SK-N-SH (cell line): ENCODE measurements around the gene SHANK1. TPM values are rescaled to one million over a fixed set of nuclear protein-coding genes. Genes with fewer than 3 reads are reported as not detected.

ENCODE experiments used
- CTCF ChIA-PET: fragments of 300-600, 350-600 bp; formaldehyde crosslinking; extraction: SDS; loops from one replicate; lab custom pipeline; 2021; lab: Yijun Ruan, JAX
- POLR2A ChIA-PET: fragments of 350-600 bp; sonication (Branson Sonifier 250); formaldehyde crosslinking; extraction: SDS; loops from one replicate; lab custom pipeline; 2020; ENCODE audit warnings: antibody characterized with exemption, inconsistent platforms; lab: Yijun Ruan, JAX
- DNase-seq: peaks from one replicate; pipeline ENCODE4 v3.0.0; 2012
- H2AFZ ChIP-seq: fragments of 200-600 bp; sonication (generic); 2 replicates; pipeline ENCODE4 v1.8.1; 2016; ENCODE audit warnings: antibody characterized with exemption, mild to moderate bottlenecking, low read depth
- H3F3A ChIP-seq: fragments of 200-600 bp; sonication (generic); replicated peaks from 2 replicates; pipeline ENCODE3; 2016; ENCODE audit warnings: antibody characterized with exemption, mild to moderate bottlenecking; ENCODE audit not compliant: insufficient read depth
- H3K27ac ChIP-seq, 2 experiments: fragments of 200-500 bp in 1 of 2; fragments of 200-600 bp in 1 of 2; sonication (Bioruptor generic) in 1 of 2; sonication (generic), shearing (Covaris generic) in 1 of 2; 2 replicates each; pipeline versions ENCODE4 v1.5.1 to v1.6.1; 2014 to 2016; ENCODE audit warnings: low read depth in 2 of 2, inconsistent platforms in 1 of 2, low read length in 1 of 2, mild to moderate bottlenecking in 1 of 2, mixed read lengths in 1 of 2
- H3K27me3 ChIP-seq: fragments of 200-600 bp; sonication (generic), shearing (Covaris generic); 2 replicates; pipeline ENCODE4 v1.6.1; 2016; ENCODE audit warnings: mixed run types; ENCODE audit not compliant: insufficient read depth
- H3K36me3 ChIP-seq, 2 experiments: fragments of 200-500 bp in 1 of 2; fragments of 200-600 bp in 1 of 2; sonication (Bioruptor generic) in 1 of 2; sonication (generic) in 1 of 2; replicated peaks in 1 of 2; 2 replicates each; pipeline versions ENCODE3 to v1.5.1; 2014 to 2016; ENCODE audit warnings: low read length in 1 of 2, mild to moderate bottlenecking in 1 of 2; ENCODE audit not compliant: insufficient read depth in 2 of 2, control insufficient read depth in 1 of 2
- H3K4me1 ChIP-seq, 2 experiments: fragments of 200-500 bp in 1 of 2; fragments of 200-600 bp in 1 of 2; sonication (Bioruptor generic) in 1 of 2; sonication (generic), shearing (Covaris generic) in 1 of 2; 2 replicates each; pipeline versions ENCODE4 v1.5.1 to v1.6.1; 2014 to 2016; ENCODE audit warnings: low read depth in 1 of 2, low read length in 1 of 2, mixed run types in 1 of 2; ENCODE audit not compliant: insufficient read depth in 2 of 2, control insufficient read depth in 1 of 2
- H3K4me2 ChIP-seq: fragments of 200-600 bp; sonication (generic), shearing (Covaris generic); 2 replicates; pipeline ENCODE4 v1.6.1; 2017; ENCODE audit warnings: mixed run types
- H3K4me3 ChIP-seq, 2 experiments: fragments of 200-500 bp in 1 of 2; fragments of 200-600 bp in 1 of 2; sonication (Bioruptor generic) in 1 of 2; sonication (generic), shearing (Covaris generic) in 1 of 2; 2 replicates each; pipeline versions ENCODE4 v1.5.1 to v1.8.1; 2014 to 2016; ENCODE audit warnings: low read depth in 2 of 2, inconsistent platforms in 1 of 2, low read length in 1 of 2, mild to moderate bottlenecking in 1 of 2, mixed read lengths in 1 of 2, moderate library complexity in 1 of 2
- H3K79me2 ChIP-seq: fragments of 200-600 bp; sonication (generic); 2 replicates; pipeline ENCODE4 v1.8.1; 2017; ENCODE audit warnings: mild to moderate bottlenecking; ENCODE audit not compliant: insufficient read depth
- H3K9ac ChIP-seq: fragments of 200-600 bp; sonication (generic); 2 replicates; pipeline ENCODE4 v1.6.1; 2017; ENCODE audit warnings: mixed run types
- H3K9me2 ChIP-seq: fragments of 200-600 bp; sonication (generic); 2 replicates; pipeline ENCODE4 v1.6.1; 2017; ENCODE audit warnings: mixed run types
- H3K9me3 ChIP-seq: fragments of 200-600 bp; sonication (generic); 2 replicates; pipeline ENCODE4 v1.6.1; 2017; ENCODE audit warnings: mixed run types, mild to moderate bottlenecking, moderate library complexity
- H4K20me1 ChIP-seq: fragments of 200-600 bp; sonication (generic); 2 replicates; pipeline ENCODE4 v1.6.1; 2017; ENCODE audit warnings: mild to moderate bottlenecking, mixed run types; ENCODE audit not compliant: insufficient read depth
- CHD2 ChIP-seq: fragments of 150-350 bp; IDR thresholded peaks from 2 replicates; pipeline ENCODE4 v1.6.1; 2018; ENCODE audit warnings: low read length; ENCODE audit not compliant: partially characterized antibody
- CTCF ChIP-seq: fragments of 200-600 bp; sonication (generic); IDR thresholded peaks from 2 replicates; pipeline ENCODE4 v1.6.1; 2017; ENCODE audit warnings: antibody characterized with exemption, mild to moderate bottlenecking, moderate library complexity
- EP300 ChIP-seq, 2 experiments: IDR thresholded peaks; 2 replicates each; pipeline versions ENCODE4 v1.4.0 to v1.6.1; 2012; ENCODE audit warnings: borderline replicate concordance in 1 of 2, low read depth in 1 of 2, low read length in 1 of 2
- GATA2 ChIP-seq: sonication (generic); formaldehyde crosslinking; IDR thresholded peaks from 2 replicates; pipeline ENCODE4 v1.5.0; 2020; ENCODE audit warnings: mild to moderate bottlenecking, missing genetic modification reagents
- JUND ChIP-seq: IDR thresholded peaks from 2 replicates; pipeline ENCODE4 v1.4.0; 2012
- MEF2A ChIP-seq: IDR thresholded peaks from 2 replicates; pipeline ENCODE4 v1.4.0; 2012; ENCODE audit warnings: low read depth, borderline replicate concordance
- MXI1 ChIP-seq: IDR thresholded peaks from 2 replicates; pipeline ENCODE4 v1.6.1; 2012; ENCODE audit warnings: mild to moderate bottlenecking, low read depth, low read length, improper control_type of control experiment
- POLR2AphosphoS5 ChIP-seq: IDR thresholded peaks from 2 replicates; pipeline ENCODE4 v1.6.1; 2012; ENCODE audit warnings: low read depth, low read length
- RCOR1 ChIP-seq: fragments of 150-350 bp; IDR thresholded peaks from 2 replicates; pipeline ENCODE4 v1.6.1; 2017; ENCODE audit warnings: antibody characterized with exemption, low read length
- REST ChIP-seq: IDR thresholded peaks from 2 replicates; pipeline ENCODE4 v1.6.1; 2012; ENCODE audit warnings: mild to moderate bottlenecking, low read depth, low read length, moderate library complexity
- SIN3A ChIP-seq: IDR thresholded peaks from 2 replicates; pipeline ENCODE4 v1.6.1; 2012; ENCODE audit warnings: low read depth, mild to moderate bottlenecking, low read length, moderate library complexity, borderline replicate concordance
- SMC3 ChIP-seq: IDR thresholded peaks from 2 replicates; pipeline ENCODE4 v1.6.1; 2012; ENCODE audit warnings: low read depth, low read length, improper control_type of control experiment
- TAF1 ChIP-seq: IDR thresholded peaks from 2 replicates; pipeline ENCODE4 v1.6.1; 2012; ENCODE audit warnings: low read depth, mild to moderate bottlenecking, low read length, moderate library complexity, borderline replicate concordance
- WGBS: methylation state at CpG from one replicate; pipeline ENCODE4 v1.1.6; 2017; ENCODE audit warnings: low lambda C conversion rate; 5-methylcytosine and 5-hydroxymethylcytosine counted together
- polyA plus RNA-seq, 3 experiments: library from polyadenylated mRNA; depleted of rRNA; stranded (reverse); fragments of >200 nt; gene quantifications; 2 replicates each; pipeline ENCODE4 v1.2.3, GENCODE V29; 2012

SHANK1 gene
- polyA plus RNA-seq, 1 of the 3 experiments (the other 2 are of a cell fraction) = 0.28 TPM

- H3F3A ChIP-seq = no peaks in the 10 kb centered on the region
- H3K27me3 ChIP-seq = no peaks in the 10 kb centered on the region
- no peak overlapping the region for H3K4me3 ChIP-seq
- H2AFZ ChIP-seq = no peak overlapping the region
- H4K20me1 ChIP-seq = no peaks in the 10 kb centered on the region
- no peak for DNase-seq
- no peak for TF ChIP-seq CTCF
- TF ChIP-seq CHD2 = no peak
- no peak for TF ChIP-seq EP300 (IDR thresholded peaks at IDR 0.05; ENCODE audit: borderline replicate concordance in 1 of 2, low read depth in 1 of 2, low read length in 1 of 2)
- no peak for TF ChIP-seq POLR2AphosphoS5
- TF ChIP-seq MXI1 = no peak
- TF ChIP-seq SMC3 = no peak
- TF ChIP-seq TAF1 = no peak
- TF ChIP-seq RCOR1 = no peak
- TF ChIP-seq MEF2A = no peak
- TF ChIP-seq REST = no peak
- no peak for TF ChIP-seq SIN3A
- no peak for TF ChIP-seq GATA2
- no peak for TF ChIP-seq JUND
- H3K36me3 ChIP-seq = no peaks in the 10 kb centered on the region
- H3K4me2 ChIP-seq = no peak overlapping the region
- no peaks in the 10 kb centered on the region for H3K9me2 ChIP-seq
- WGBS = 80% methylated on average over 23 of the region's 23 CpGs
- ChIA-PET CTCF (interaction anchor here (0.7 to 5.2 kb wide), 4 partner anchors 7 to 67 kb away, joined by 3 to 41 read pairs (median 5); no protein-coding TSS in a partner anchor), POLR2A (no interaction called here)
- H3K27ac ChIP-seq = no peak overlapping the region
- H3K9ac ChIP-seq = no peak overlapping the region
- no peaks in the 10 kb centered on the region for H3K9me3 ChIP-seq
- H3K79me2 ChIP-seq = no peaks in the 10 kb centered on the region
- H3K4me1 ChIP-seq = peaks cover 0 to 4% of the 10 kb centered on the region in 2 experiments; a peak in 1 of 4 replicates
These were observed 2.4 kb downstream of the SHANK1 start for GRCh38 chr19:50717026-50717723.
